IMR-90 (cell line): ENCODE measurements around the gene CCDC171. TPM values are rescaled to one million over a fixed set of nuclear protein-coding genes. Genes with fewer than 3 reads are reported as not detected.

Experiments used
- ATAC-seq: fragments of 200-7000 bp; cut with Tn5 transposase; 2 replicates; pipeline ENCODE4 v1.9.1; 2020; ENCODE audit warnings: low read depth, mild to moderate bottlenecking, moderate library complexity
- BruUV-seq: library from RNA; stranded (reverse); fragments of 400-500 nt; replicated peaks from 2 replicates; lab custom pipeline; 2021; lab: Mats Ljungman, UMichigan
- CTCF ChIA-PET: fragments of 300-600 bp; formaldehyde crosslinking; extraction: SDS; loops from one replicate; lab custom pipeline; 2021; ENCODE audit warnings: antibody characterized with exemption; lab: Yijun Ruan, JAX
- POLR2A ChIA-PET: fragments of 300-600 bp; sonication (Branson Sonifier 250); formaldehyde crosslinking; loops from one replicate; lab custom pipeline; 2022; ENCODE audit warnings: antibody characterized with exemption; ENCODE audit not compliant: unreplicated experiment; lab: Charles Lee
- DNase-seq: peaks from one replicate; pipeline ENCODE4 v3.0.0; 2013
- H2AFZ ChIP-seq: replicated peaks from 2 replicates; pipeline ENCODE3; 2013; ENCODE audit warnings: low read length, mild to moderate bottlenecking; ENCODE audit not compliant: poor library complexity
- H2AK5ac ChIP-seq: 2 replicates; pipeline ENCODE4 v1.6.1; 2013; ENCODE audit warnings: low read depth, low read length, inconsistent platforms
- H2AK9ac ChIP-seq: replicated peaks from 2 replicates; pipeline ENCODE3; 2013; ENCODE audit warnings: mild to moderate bottlenecking, low read depth, low read length, moderate library complexity; ENCODE audit not compliant: poor library complexity
- H2BK120ac ChIP-seq: 2 replicates; pipeline ENCODE4 v1.6.1; 2013; ENCODE audit warnings: low read depth, low read length, inconsistent platforms
- H2BK15ac ChIP-seq: 3 replicates; pipeline ENCODE4 v1.6.1; 2013; ENCODE audit warnings: low read depth, low read length, inconsistent platforms
- H2BK20ac ChIP-seq: 2 replicates; pipeline ENCODE4 v1.6.1; 2013; ENCODE audit warnings: low read depth, mild to moderate bottlenecking, inconsistent platforms, low read length, moderate library complexity
- H2BK5ac ChIP-seq: 2 replicates; pipeline ENCODE4 v1.6.1; 2013; ENCODE audit warnings: mild to moderate bottlenecking, low read depth, low read length, inconsistent platforms; ENCODE audit not compliant: poor library complexity, severe bottlenecking
- H3K14ac ChIP-seq: replicated peaks from 2 replicates; pipeline ENCODE4 v1.6.1; 2013; ENCODE audit warnings: low read depth, low read length, inconsistent platforms
- H3K18ac ChIP-seq: 2 replicates; pipeline ENCODE4 v1.6.1; 2013; ENCODE audit warnings: low read depth, low read length, control low read depth
- H3K23ac ChIP-seq: 2 replicates; pipeline ENCODE4 v1.6.1; 2013; ENCODE audit warnings: low read depth, low read length, inconsistent platforms
- H3K27ac ChIP-seq: 2 replicates; pipeline ENCODE4 v1.5.1; 2013; ENCODE audit warnings: mild to moderate bottlenecking, control low read depth, low read length; ENCODE audit not compliant: insufficient read depth
- H3K27me3 ChIP-seq: 2 replicates; pipeline ENCODE4 v1.6.1; 2013; ENCODE audit warnings: low read length; ENCODE audit not compliant: control insufficient read depth, insufficient read depth
- H3K36me3 ChIP-seq: 2 replicates; pipeline ENCODE4 v1.6.1; 2013; ENCODE audit warnings: low read length, mixed read lengths; ENCODE audit not compliant: control insufficient read depth, insufficient read depth
- H3K4ac ChIP-seq: 2 replicates; pipeline ENCODE4 v1.6.1; 2013; ENCODE audit warnings: low read depth, low read length, inconsistent platforms
- H3K4me1 ChIP-seq: 2 replicates; pipeline ENCODE4 v1.6.1; 2013; ENCODE audit warnings: low read length, mixed read lengths; ENCODE audit not compliant: control insufficient read depth, insufficient read depth
- H3K4me2 ChIP-seq: 2 replicates; pipeline ENCODE4 v1.6.1; 2013; ENCODE audit warnings: low read depth, mild to moderate bottlenecking, control low read depth, low read length, moderate library complexity
- H3K4me3 ChIP-seq: 2 replicates; pipeline ENCODE4 v1.5.1; 2013; ENCODE audit warnings: low read depth, mild to moderate bottlenecking, control low read depth, low read length, moderate library complexity; ENCODE audit not compliant: insufficient read depth
- H3K56ac ChIP-seq: 2 replicates; pipeline ENCODE4 v1.6.1; 2013; ENCODE audit warnings: low read length, inconsistent platforms; ENCODE audit not compliant: insufficient read depth; ENCODE audit errors: extremely low read depth
- H3K79me1 ChIP-seq, 2 experiments: 2 replicates each; pipeline ENCODE4 v1.6.1; 2013; ENCODE audit warnings: low read length in 2 of 2, inconsistent platforms in 1 of 2, low read depth in 1 of 2
- H3K9ac ChIP-seq: 2 replicates; pipeline ENCODE4 v1.6.1; 2013; ENCODE audit warnings: low read depth, low read length, control low read depth
- H3K9me1 ChIP-seq: 2 replicates; pipeline ENCODE4 v1.6.1; 2013; ENCODE audit warnings: low read length, inconsistent platforms; ENCODE audit not compliant: insufficient read depth
- H3K9me3 ChIP-seq: 2 replicates; pipeline ENCODE4 v1.6.1; 2013; ENCODE audit warnings: low read length; ENCODE audit not compliant: control insufficient read depth, insufficient read depth
- H4K20me1 ChIP-seq: 2 replicates; pipeline ENCODE4 v1.6.1; 2013; ENCODE audit warnings: low read length, inconsistent platforms; ENCODE audit not compliant: insufficient read depth
- H4K5ac ChIP-seq: 2 replicates; pipeline ENCODE4 v1.6.1; 2013; ENCODE audit warnings: mild to moderate bottlenecking, low read depth, low read length, control low read depth
- H4K8ac ChIP-seq, 2 experiments: 2 replicates each; pipeline ENCODE4 v1.6.1; 2013; ENCODE audit warnings: low read depth in 2 of 2, low read length in 2 of 2, control low read depth in 1 of 2, inconsistent platforms in 1 of 2
- H4K91ac ChIP-seq: 2 replicates; pipeline ENCODE4 v1.6.1; 2013; ENCODE audit warnings: low read depth, low read length, inconsistent platforms; ENCODE audit not compliant: insufficient read depth
- CEBPB ChIP-seq: IDR thresholded peaks from 2 replicates; pipeline ENCODE4 v1.6.1; 2012; ENCODE audit warnings: low read depth, low read length, improper control_type of control experiment
- CHD1 ChIP-seq: IDR thresholded peaks from 2 replicates; pipeline ENCODE4 v1.6.1; 2012; ENCODE audit warnings: low read depth, low read length, improper control_type of control experiment
- ELK1 ChIP-seq: fragments of 150-350 bp; IDR thresholded peaks from 2 replicates; pipeline ENCODE4 v1.6.1; 2016; ENCODE audit warnings: low read depth, mild to moderate bottlenecking, low read length, moderate library complexity, borderline replicate concordance
- FOS ChIP-seq: fragments of 150-350 bp; IDR thresholded peaks from 2 replicates; pipeline ENCODE4 v1.6.1; 2016; ENCODE audit warnings: low read depth, low read length
- MAFK ChIP-seq: IDR thresholded peaks from 2 replicates; pipeline ENCODE4 v1.6.1; 2012; ENCODE audit warnings: low read depth, low read length, improper control_type of control experiment
- MAZ ChIP-seq: IDR thresholded peaks from 2 replicates; pipeline ENCODE4 v1.6.1; 2012; ENCODE audit warnings: low read depth, mild to moderate bottlenecking, low read length, improper control_type of control experiment, moderate library complexity, borderline replicate concordance
- MXI1 ChIP-seq: IDR thresholded peaks from 2 replicates; pipeline ENCODE4 v1.6.1; 2012; ENCODE audit warnings: low read depth, mild to moderate bottlenecking, low read length, moderate library complexity, borderline replicate concordance
- SMC3 ChIP-seq: fragments of 150-350 bp; IDR thresholded peaks from 2 replicates; pipeline ENCODE4 v1.6.1; 2016; ENCODE audit warnings: low read depth, mild to moderate bottlenecking, antibody characterized with exemption, low read length, moderate library complexity
- WGBS, 2 experiments: methylation state at CpG; one replicate each; pipeline versions ENCODE4 v1.1.5 to v1.1.7; 2013; ENCODE audit warnings: missing lambda C conversion rate in 2 of 2; ENCODE audit not compliant: insufficient read length in 1 of 2; ENCODE audit errors: extremely low coverage in 2 of 2; 5-methylcytosine and 5-hydroxymethylcytosine counted together
- dilution Hi-C: fragments of 300-500 bp; cut with HindIII; formaldehyde crosslinking; loops from one replicate; pipeline ENCODE4 v1.14.3; 2018; ENCODE audit warnings: low sequenced_read_pairs; ENCODE audit not compliant: unreplicated experiment
- in situ Hi-C: fragments of 300-500 bp; cut with MboI; formaldehyde crosslinking; loops from 3 replicates; pipeline ENCODE4 v1.14.3; 2019; ENCODE audit warnings: low sequenced_read_pairs, inconsistent platforms, mixed read lengths
- intact Hi-C: fragments of 100-400 bp; cut with micrococcal nuclease; formaldehyde crosslinking; loops from 2 replicates; pipeline ENCODE4 v1.10.0; 2022
- polyA plus RNA-seq, 3 experiments: library from polyadenylated mRNA; depleted of rRNA; stranded (reverse); fragments of >200 nt; gene quantifications; 2 replicates each; pipeline ENCODE4 v1.2.3, GENCODE V29; 2012; ENCODE audit warnings: low replicate concordance in 1 of 3
- total RNA-seq: library from RNA; depleted of rRNA; stranded (reverse); fragments of >200 nt; gene quantifications from 2 replicates; pipeline ENCODE4 v1.2.3, GENCODE V29; 2012

Gene CCDC171
- total and polyA plus RNA-seq, 2 of the 4 experiments (the other 2 are of a cell fraction), result 0.63 to 2.2 TPM

DNA sequence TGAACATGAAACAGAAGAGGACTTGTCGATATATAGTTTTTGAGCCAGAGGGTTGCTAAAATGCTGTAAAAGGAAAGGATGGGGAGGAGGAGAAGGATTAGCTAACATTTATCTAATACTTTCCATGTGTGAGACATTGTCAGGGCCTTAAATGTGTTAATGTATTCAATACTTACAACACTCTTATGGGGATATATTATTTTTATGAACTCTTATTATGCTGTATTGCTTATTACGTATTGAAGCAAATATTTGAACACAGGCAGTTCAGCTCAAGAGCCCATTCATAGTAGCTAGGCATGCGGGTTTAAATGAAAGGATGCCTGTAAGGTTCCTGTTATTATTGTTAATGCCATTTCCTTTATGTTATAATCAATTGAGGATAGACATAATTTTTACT, 391.5 kb downstream of the CCDC171 start:
- no peaks in the 10 kb centered on the region for H3K9me1 ChIP-seq
- H2BK120ac ChIP-seq, result no peak overlapping the region
- no peak overlapping the region for H3K18ac ChIP-seq
- H2AK9ac ChIP-seq, result no peak overlapping the region
- intact Hi-C loops, result no loop called here
- DNase-seq, result no peak
- H2BK20ac ChIP-seq, result no peak overlapping the region
- in situ Hi-C loops, result no loop called here
- H2BK5ac ChIP-seq, result no peak overlapping the region
- dilution Hi-C loops, result no loop called here
- H3K14ac ChIP-seq, result no peak overlapping the region
- no peaks in the 10 kb centered on the region for H3K4me1 ChIP-seq
- no peak for ATAC-seq
- H3K9me3 ChIP-seq, result no peaks in the 10 kb centered on the region
- H3K36me3 ChIP-seq, result no peaks in the 10 kb centered on the region
- no peak overlapping the region for H4K91ac ChIP-seq
- WGBS, 2 experiments, result no CpG with 5 or more reads among the region's 3 CpGs
- H3K56ac ChIP-seq, result no peak overlapping the region
- H3K79me1 ChIP-seq, result no peaks in the 10 kb centered on the region
- H3K27me3 ChIP-seq, result no peaks in the 10 kb centered on the region
- no peak overlapping the region for H3K4ac ChIP-seq
- no peaks in the 10 kb centered on the region for H4K20me1 ChIP-seq
- no peak overlapping the region for H4K5ac ChIP-seq
- ChIA-PET POLR2A (no interaction called here), CTCF (interaction anchor here (0.8 kb wide), 1 partner anchor 11 kb away, joined by 3 read pairs; no protein-coding TSS in a partner anchor)
- no peak overlapping the region for H3K4me3 ChIP-seq
- H3K4me2 ChIP-seq, result no peak overlapping the region
- no peak overlapping the region for H3K9ac ChIP-seq
- H2AK5ac ChIP-seq, result no peak overlapping the region
- no peak overlapping the region for H3K23ac ChIP-seq
- BruUV-seq, result no TSS peak
- H2AFZ ChIP-seq, result no peak overlapping the region
- no peak overlapping the region for H3K27ac ChIP-seq
- TF ChIP-seq CHD1, result no peak
- TF ChIP-seq FOS, result no peak
- no peak for TF ChIP-seq MAFK
- no peak for TF ChIP-seq MXI1
- TF ChIP-seq CEBPB, result no peak
- TF ChIP-seq SMC3, result no peak
- TF ChIP-seq MAZ, result no peak
- no peak for TF ChIP-seq ELK1
- H4K8ac ChIP-seq, result no peak overlapping the region
- no peak overlapping the region for H2BK15ac ChIP-seq
